ENCODE data around the gene SLC25A31.

Gene SLC25A31

GRCh38 chr4:127730142-127730913 is at the start of gene SLC25A31:
TSS of gene SLC25A31 (plus strand) at chr4:127730400. CDS start at chr4:127730546, 146 bp downstream.
- DNase-seq = no peak

GRCh38 chr4:127685292-127685691 is 44.9 kb upstream of the SLC25A31 start:
- DNase-seq = no peak

- no peak for DNase-seq
Observed at GRCh38 chr4:127686658-127687057, 43.5 kb upstream of the SLC25A31 start.

GRCh38 chr4:127687580-127687979 is 42.6 kb upstream of the SLC25A31 start:
- no peak for DNase-seq

GRCh38 chr4:127698789-127699200 is 31.4 kb upstream of the SLC25A31 start:
- DNase-seq = no peak

- DNase-seq = no peak
Observed at GRCh38 chr4:127708985-127709384, 21.2 kb upstream of the SLC25A31 start.

GRCh38 chr4:127709456-127709855 is 20.7 kb upstream of the SLC25A31 start:
- no peak for DNase-seq

- no peak for DNase-seq
Observed at GRCh38 chr4:127731406-127731805, 1.2 kb downstream of the SLC25A31 start.

- DNase-seq = peak; percentile 3
Observed at GRCh38 chr4:127732623-127733328, 2.6 kb downstream of the SLC25A31 start.

- DNase-seq = no peak
Observed at GRCh38 chr4:127734976-127735375, 4.8 kb downstream of the SLC25A31 start.

GRCh38 chr4:127737295-127737694 is 7.1 kb downstream of the SLC25A31 start:
- no peak for DNase-seq

- no peak for DNase-seq
Observed at GRCh38 chr4:127741247-127741646, 11.0 kb downstream of the SLC25A31 start.

- no peak for DNase-seq
Observed at GRCh38 chr4:127747883-127748282, 17.7 kb downstream of the SLC25A31 start.

- DNase-seq = no peak
Observed at GRCh38 chr4:127748957-127749356, 18.8 kb downstream of the SLC25A31 start.

GRCh38 chr4:127756906-127757305 is 26.7 kb downstream of the SLC25A31 start:
- no peak for DNase-seq

GRCh38 chr4:127759228-127759820 is 29.1 kb downstream of the SLC25A31 start:
- DNase-seq = no peak

- DNase-seq = no peak
Observed at GRCh38 chr4:127759893-127760292, 29.7 kb downstream of the SLC25A31 start.

- no peak for DNase-seq
Observed at GRCh38 chr4:127771535-127772275, 41.5 kb downstream of the SLC25A31 start.

- DNase-seq = no peak
Observed at GRCh38 chr4:127772769-127773671, 42.8 kb downstream of the SLC25A31 start.

- DNase-seq = no peak
Observed at GRCh38 chr4:127775843-127776242, 45.6 kb downstream of the SLC25A31 start.

GRCh38 chr4:127776620-127777019 is 46.4 kb downstream of the SLC25A31 start:
- DNase-seq = no peak

- no peak for DNase-seq
Observed at GRCh38 chr4:127777487-127777886, 47.3 kb downstream of the SLC25A31 start.

All from CD4-positive, alpha-beta T cell treated with Interleukin-21 for 1 hour (primary cell).